Hepatic stellate cell (primary cell): ENCODE measurements around the gene RARG.
"Not testable (repeated sequence)": the region's sequence is repeated elsewhere in the genome, so short reads cannot be mapped to it uniquely, and the experiment has no call there.

Experiments
- DNase-seq: peaks from one replicate; pipeline ENCODE4 v3.0.0; 2011; ENCODE audit warnings: low spot score

Gene RARG

GRCh38 chr12:53190108-53190729, 41.8 kb downstream of the RARG start:
- peak; percentile 85 for DNase-seq

GRCh38 chr12:53187145-53187899, 44.7 kb downstream of the RARG start:
- DNase-seq = no peak

- no peak for DNase-seq
Measured at GRCh38 chr12:53186745-53187144, 45.3 kb downstream of the RARG start.

- no peak for DNase-seq
Measured at GRCh38 chr12:53185582-53186153, 46.3 kb downstream of the RARG start.

- DNase-seq = no peak
Measured at GRCh38 chr12:53184828-53185227, 47.2 kb downstream of the RARG start.

GRCh38 chr12:53182903-53183302, 49.1 kb downstream of the RARG start:
- no peak for DNase-seq

GRCh38 chr12:53181935-53182334, 50.1 kb downstream of the RARG start:
- DNase-seq = no peak

GRCh38 chr12:53180931-53181645, 50.9 kb downstream of the RARG start:
- DNase-seq = peak; percentile 88

GRCh38 chr12:53180220-53180930, 51.6 kb downstream of the RARG start, which contains the start of the genes CSAD and ZNF740:
Gene CSAD, minus strand, starts transcription at chr12:53180925. Its CDS starts 7,455 bp downstream, at chr12:53173470.
Gene ZNF740, plus strand, starts transcription at chr12:53180722. Its CDS starts 1,262 bp downstream, at chr12:53181984.
- peak; percentile 99 for DNase-seq

GRCh38 chr12:53179687-53180219, 52.3 kb downstream of the RARG start:
- DNase-seq = no peak

GRCh38 chr12:53178803-53179202, 53.2 kb downstream of the RARG start:
- DNase-seq = not testable (repeated sequence)

GRCh38 chr12:53177447-53177846, 54.6 kb downstream of the RARG start:
- DNase-seq = not testable (repeated sequence)

- no peak for DNase-seq
Measured at GRCh38 chr12:53176750-53177149, 55.3 kb downstream of the RARG start.

- DNase-seq = no peak
Measured at GRCh38 chr12:53174881-53175491, 57.0 kb downstream of the RARG start.

GRCh38 chr12:53173085-53173715, 58.8 kb downstream of the RARG start:
- DNase-seq = peak; percentile 64

GRCh38 chr12:53172352-53172751, 59.7 kb downstream of the RARG start:
- no peak for DNase-seq

GRCh38 chr12:53171725-53172329, 60.2 kb downstream of the RARG start:
- no peak for DNase-seq

GRCh38 chr12:53170876-53171724, 60.9 kb downstream of the RARG start:
- DNase-seq = no peak

GRCh38 chr12:53170215-53170614, 61.8 kb downstream of the RARG start:
- no peak for DNase-seq
